GM19397 (cell line): ENCODE results near the gene AUP1.

ENCODE experiments used
- ATAC-seq: cut with Tn5 transposase; IDR thresholded peaks from one replicate; pipeline ENCODE4 v1.9.1; 2021; ENCODE audit warnings: mild to moderate bottlenecking, moderate library complexity; ENCODE audit not compliant: unreplicated experiment

Gene AUP1

DNA sequence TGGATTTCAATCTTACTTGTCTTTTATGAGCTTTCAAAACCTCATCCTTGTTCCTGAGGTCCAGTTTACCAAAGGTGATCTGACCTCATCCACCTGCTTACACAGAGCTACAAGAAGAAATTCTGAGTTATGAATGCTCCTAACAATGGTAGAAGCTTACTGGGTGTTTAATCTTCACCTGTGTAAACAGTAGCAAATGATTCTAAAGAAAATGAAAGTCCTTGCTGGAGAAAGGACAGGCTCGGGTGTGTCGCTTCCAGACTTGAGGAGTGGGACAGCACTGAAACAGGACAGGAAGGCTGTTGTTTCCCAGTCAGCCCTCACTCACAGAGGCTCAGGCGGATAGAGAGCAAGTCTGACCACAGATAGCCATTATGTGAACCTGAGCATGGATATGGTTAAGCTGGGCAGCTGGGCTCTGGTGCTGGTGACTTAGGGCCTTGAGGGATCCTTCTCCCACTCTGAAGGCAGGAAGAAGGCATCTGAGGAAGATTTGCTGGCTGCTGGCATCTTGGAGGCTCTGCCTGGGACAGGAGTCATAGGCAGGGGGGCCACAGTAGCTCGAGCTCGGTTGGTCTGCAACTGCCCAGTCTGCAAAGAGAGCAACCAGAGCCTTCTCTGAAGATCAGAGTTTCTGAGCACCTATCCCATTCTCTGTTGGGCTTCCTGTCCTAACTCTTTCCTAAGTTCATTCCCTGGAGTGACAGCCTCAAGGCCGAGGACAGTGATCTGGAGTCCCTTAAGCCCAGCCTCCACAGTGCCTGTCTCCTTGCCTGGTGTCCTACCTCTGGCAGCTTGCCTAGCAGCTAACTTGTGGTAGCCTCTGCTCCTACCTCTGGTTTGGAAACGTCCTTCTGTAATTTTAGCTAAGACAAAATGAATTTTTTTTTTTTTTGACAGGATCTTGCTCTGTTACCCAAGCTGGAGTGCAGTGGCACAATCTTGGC lies 29.1 kb upstream of the AUP1 start:
- no peak for ATAC-seq

DNA sequence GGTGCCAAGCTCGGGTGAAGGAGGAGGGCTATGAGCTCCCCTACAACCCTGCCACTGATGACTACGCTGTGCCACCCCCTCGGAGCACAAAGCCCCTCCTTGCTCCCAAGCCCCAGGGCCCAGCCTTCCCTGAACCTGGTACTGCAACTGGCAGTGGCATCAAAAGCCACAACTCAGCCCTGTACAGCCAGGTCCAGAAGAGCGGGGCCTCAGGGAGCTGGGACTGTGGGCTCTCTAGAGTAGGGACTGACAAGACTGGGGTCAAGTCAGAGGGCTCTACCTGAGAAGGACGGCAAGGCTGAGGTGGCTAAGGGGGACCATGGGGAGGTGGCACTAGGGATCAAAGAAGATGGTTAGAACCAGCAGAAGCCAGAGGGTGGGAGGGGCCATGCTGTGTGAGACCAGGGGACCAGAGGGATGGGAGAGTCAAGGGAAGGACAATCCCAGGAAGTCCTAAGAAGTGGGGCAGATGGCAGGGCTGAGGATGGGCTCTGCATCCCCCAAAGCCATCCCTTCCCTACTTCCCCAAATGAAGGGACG lies 27.4 kb upstream of the AUP1 start:
- no peak for ATAC-seq

- ATAC-seq: no peak
These were observed 26.7 kb upstream of the AUP1 start for GRCh38 chr2:74556159-74556558.

- no peak for ATAC-seq
These were observed 26.2 kb upstream of the AUP1 start for GRCh38 chr2:74555610-74556103.

- peak; percentile 46 for ATAC-seq
These were observed 25.5 kb upstream of the AUP1 start for GRCh38 chr2:74554820-74555531.

DNA sequence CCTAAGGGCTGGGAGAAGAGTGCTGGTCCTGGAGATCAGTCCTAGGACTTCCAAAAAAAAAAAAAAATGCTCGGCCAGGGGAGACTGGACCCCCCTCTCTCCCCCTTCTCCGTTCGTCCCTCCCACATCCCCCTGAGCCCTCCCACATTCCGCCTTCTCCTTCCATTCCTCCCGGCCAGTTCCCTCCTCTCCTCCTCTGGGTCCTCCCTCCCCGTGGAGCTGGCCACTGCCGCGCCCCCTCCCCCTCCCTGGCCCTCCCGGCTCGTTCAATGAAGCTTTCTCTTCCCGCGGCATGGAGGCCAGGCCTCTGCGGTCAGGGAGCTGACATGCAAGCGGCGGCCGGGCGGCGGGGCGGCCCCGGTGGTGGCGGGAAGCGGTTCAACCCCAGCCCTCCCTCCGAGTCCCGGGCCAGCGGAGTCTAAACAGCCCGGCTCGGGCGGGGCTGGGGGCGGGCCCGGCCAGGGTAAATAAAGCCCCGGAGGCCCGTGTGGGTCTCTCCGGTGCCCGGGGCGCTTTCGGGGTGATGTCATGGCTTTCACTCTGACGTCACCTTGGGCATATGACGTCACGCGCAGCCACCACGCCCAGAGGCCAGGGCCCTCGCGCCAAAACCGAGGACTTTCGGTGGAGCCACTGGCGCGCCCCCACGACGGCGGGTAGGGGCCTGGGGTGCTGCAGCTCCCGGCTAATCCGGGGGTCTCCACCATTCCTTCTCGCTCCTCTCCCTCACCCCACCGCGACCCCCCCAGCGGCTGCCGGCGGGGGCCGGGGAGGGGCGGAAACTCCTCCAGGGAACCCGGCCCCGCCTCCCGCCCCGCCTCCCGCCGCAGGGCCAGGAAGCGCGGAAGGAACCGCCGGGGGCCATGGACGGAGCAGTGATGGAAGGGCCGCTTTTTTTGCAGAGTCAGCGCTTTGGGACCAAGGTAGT lies 24.6 kb upstream of the AUP1 start, which contains the start of the genes DOK1 and LOXL3:
Gene DOK1 (plus strand): TSS at position 829 of the 928 bp plus-strand sequence. CDS start 35 bp downstream, at position 864.
Gene LOXL3 (minus strand): TSS at position 51 of the 928 bp plus-strand sequence. CDS start 1,308 bp downstream, outside the sequence.
- peak; percentile 54 for ATAC-seq

DNA sequence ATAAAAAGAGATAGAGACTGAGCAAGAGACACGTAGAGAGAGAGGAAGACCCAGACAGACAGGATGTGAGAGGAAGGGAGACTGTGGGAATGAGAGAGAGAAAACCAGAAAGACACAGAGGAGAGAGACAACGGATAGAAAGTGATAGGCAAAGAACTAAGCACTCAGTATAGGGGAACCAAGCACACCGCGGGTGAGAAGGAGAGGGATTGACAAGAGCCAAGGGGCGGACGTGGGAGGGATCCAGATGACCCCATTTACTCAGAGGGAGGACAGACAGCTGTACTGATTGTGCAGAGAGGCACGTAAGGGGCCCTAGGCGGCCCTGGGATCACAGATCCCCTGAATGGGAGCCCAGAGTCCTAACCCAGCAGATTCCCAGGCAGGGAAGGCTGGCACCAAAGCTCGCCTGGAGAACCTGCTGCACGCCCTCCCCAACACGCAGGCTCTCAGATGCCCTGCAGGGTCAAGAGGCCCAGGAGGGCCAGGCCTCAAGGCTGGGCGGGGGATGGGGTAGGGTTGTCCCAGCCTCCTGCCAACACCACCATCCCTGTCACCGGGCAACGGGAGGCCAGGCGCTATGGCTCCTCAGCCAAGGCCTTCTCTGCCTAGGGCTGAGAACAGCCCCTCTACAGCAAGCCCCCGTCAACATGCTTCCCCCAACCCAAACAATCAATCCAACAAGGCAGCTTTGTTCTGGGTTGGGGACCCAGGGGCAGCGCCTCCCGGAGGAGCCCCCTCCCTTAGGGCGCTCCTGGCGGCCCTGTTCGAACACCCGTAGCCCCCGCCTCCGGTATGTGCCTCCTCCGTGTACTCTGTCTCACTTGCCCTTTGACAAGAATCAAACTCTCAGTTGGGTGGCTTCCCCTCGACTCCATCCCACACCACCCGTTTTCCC lies 23.7 kb upstream of the AUP1 start:
- ATAC-seq: no peak

DNA sequence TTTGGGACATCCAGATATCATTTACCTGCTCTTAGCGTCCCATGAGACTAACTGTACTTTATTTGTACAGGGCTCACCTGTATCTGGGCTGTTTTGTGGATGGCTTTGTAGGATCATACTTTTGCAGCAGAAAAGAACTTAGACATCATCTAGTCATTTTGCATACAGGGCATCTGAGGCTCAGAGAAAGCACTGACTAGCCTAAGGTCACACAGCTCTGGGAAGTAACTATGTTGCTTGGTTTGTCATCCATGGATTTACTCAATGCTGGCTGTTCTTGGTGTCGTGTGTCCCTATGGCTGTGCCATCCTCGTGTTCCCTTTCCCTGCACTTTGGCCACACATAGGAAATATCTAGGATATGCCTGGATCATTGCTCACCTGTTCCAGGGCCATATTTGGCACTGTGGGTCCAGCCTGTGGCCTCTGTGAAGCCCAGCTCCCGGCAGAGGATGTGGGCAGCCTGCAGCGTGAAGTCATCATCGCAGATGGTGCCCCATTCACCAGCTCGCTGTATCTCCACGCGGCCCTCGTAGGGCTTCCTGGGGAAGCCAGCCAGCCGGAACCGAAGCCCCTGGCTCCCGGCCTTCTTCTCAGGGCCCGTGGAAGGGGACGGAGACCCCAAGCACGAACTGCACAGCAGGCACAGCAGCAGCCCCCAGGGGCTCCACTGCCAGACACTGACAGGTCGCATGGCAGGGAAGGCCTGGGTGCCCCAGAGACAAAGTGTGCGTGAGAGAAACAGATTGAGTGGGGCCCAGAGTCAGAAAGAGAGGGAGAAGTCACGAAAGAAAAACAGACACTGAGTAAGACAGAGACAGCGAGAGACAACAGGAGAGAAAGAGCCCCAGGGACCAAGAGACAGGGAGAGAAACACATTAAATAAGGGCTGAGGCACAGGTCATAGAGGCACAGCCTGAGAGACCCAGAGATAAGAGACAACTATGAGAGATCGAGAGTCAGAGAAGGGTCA lies 22.7 kb upstream of the AUP1 start:
- ATAC-seq: no peak

GRCh38 chr2:74551530-74551929 lies 22.0 kb upstream of the AUP1 start:
- no peak for ATAC-seq

DNA sequence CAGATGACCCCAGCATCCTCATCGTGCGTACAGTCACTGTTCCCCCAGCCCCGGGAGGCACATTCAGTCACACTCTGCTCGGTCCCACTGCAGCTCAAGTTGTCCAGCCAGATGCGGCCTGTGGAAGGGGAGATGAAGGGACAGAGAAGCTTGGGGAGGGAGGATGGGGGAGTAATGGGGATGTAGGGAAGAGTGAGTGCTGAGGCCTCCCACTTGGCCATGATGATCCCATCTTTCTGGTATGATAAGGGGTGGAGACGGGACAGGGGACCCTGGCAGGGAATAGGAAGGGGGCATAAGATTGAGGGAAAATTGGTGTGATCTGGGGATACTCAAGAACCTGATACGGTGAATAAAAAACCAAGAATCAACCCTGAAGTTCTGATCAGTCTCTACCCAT lies 20.7 kb upstream of the AUP1 start:
- no peak for ATAC-seq

DNA sequence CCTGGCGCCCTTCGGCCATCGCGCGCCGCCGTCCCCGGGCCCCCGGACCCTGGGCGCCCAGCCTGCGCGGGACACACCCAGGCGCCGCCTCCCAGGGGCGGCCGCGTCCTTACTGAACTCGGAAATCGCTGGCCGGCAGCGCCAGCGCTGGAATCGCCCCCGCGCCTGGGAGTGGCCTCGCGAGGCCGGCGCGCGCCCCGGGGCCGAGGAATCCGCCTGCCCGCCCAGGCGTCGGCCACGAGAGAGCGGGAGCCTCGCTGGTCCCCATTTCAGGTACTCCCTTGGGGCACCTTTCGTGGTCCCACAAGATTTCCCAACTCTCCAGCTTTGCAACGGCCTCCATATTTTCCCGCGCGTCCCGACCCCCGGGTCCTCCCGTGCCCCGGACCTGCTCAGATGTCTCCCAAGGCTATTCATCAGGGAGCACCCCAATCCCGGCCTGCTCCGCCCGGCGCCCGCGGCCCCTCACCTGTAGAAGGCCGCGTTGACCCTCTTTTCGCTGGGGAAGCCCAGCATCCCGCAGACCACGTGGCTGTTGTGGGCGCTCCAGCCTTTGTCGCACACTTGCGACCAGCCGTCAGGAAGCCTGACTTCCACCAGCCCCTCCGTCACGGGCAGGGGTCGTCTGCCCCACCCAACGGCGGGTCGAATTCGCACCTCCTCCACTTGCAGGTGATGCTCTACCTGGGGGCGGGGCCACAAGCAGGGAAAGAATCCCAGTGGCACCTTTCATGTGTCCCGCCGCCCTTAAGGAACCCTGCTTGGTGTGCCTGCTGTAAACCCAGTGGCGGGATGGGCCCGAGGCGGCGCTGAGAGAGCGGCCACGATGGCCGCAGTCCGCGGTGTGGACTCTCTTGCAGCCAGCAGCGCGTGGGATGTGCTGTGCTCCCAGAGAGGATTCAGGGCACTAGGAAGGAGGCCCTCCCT lies 19.7 kb upstream of the AUP1 start:
- no peak for ATAC-seq

DNA sequence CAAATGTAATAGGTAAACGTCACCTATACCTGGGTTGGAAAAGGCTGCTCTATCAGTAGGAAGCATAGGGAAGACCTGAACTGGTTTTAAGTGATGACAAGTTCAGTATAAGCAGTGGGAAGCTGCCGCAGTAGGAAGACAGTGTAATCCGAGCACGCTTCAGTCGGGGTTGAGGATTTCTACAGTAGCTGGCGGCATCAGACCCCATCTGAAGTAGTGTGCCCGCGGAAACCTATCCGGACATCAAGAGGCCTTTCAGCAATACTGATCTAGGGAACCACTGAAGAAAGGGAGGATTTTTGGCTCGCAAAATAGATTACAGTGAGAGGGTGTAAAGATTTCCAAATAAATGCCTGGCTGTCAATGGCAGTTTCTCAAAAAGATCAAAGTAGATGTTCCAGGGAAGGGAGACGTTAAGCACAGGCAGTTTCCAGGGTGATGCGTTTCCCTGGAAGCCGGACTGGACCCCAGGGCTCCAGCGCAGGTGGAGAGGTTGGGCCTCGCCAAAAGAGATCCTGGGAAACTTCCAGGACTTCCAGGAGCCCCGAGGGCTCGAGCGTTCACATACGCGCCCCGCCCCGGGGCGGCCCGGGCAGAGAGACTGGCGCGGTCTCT lies 18.9 kb upstream of the AUP1 start:
- ATAC-seq: no peak

GRCh38 chr2:74546004-74546403 lies 16.5 kb upstream of the AUP1 start:
- no peak for ATAC-seq

GRCh38 chr2:74544634-74545033 lies 15.1 kb upstream of the AUP1 start:
- no peak for ATAC-seq

DNA sequence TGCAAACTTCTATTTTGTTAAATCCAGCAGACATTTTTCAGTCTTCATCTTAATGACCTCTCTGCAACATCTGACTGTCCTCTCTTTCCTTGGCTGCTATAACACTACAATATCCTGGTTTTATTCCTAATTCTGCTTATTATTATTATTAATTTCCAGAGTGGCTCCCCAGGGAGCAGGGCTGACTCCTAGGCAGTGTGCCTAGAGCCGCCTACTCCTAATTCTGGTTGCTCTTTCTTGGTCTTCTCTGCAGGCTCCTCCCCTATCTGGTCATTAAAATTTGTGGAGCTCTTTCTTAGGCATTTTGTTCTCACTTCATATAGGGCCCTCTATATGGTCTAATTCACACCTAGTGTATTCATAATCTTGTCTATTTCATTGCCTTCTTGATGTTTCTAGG lies 13.5 kb upstream of the AUP1 start:
- no peak for ATAC-seq

- no peak for ATAC-seq
These were observed 10.8 kb upstream of the AUP1 start for GRCh38 chr2:74540291-74540690.

DNA sequence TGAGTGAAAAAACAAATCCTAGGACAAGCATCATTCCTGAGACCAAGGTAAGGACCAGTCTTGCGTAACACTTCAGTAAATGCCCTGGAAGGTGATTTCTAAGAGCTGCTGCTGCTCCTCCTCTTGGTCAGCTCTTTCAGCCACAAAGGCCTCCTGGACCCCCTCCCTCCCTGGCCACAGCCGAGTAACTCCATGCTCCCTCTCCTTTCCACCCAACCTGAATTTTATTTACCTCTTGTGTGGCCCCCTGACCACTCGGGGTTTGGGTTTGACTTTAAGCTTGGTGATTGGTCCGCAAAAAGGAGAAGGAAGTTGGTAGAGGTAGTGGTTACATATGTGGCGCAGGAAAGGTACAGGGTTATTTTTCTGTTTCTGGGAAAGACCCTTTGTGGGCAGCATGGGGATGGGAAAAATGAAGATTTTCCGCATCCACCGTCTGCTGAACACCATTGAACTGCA lies 9.4 kb upstream of the AUP1 start:
- no peak for ATAC-seq
